Activated T-cell treated with anti-CD3 and anti-CD28 coated beads for 24 hours (primary cell): Measurements from ENCODE around the gene DOCK4.

Experiments
- DNase-seq: peaks from one replicate; pipeline ENCODE4 v3.0.0-alpha.2; 2020; ENCODE audit warnings: low read depth

The DOCK4 gene

GRCh38 chr7:111858331-111858730, 347.9 kb downstream of the DOCK4 start:
- no peak for DNase-seq

GRCh38 chr7:111855842-111856227, 350.4 kb downstream of the DOCK4 start:
- DNase-seq: no peak

GRCh38 chr7:111855161-111855841, 350.9 kb downstream of the DOCK4 start:
- DNase-seq: no peak

- no peak for DNase-seq
Observed at GRCh38 chr7:111853201-111853990, 352.8 kb downstream of the DOCK4 start.

- DNase-seq: no peak
Observed at GRCh38 chr7:111852081-111852480, 354.1 kb downstream of the DOCK4 start.

- DNase-seq: no peak
Observed at GRCh38 chr7:111846898-111847297, 359.3 kb downstream of the DOCK4 start.

- no peak for DNase-seq
Observed at GRCh38 chr7:111845853-111846252, 360.3 kb downstream of the DOCK4 start.

GRCh38 chr7:111844904-111845671, 361.1 kb downstream of the DOCK4 start:
- DNase-seq: no peak

GRCh38 chr7:111842491-111842890, 363.7 kb downstream of the DOCK4 start:
- no peak for DNase-seq

GRCh38 chr7:111841596-111842205, 364.5 kb downstream of the DOCK4 start:
- no peak for DNase-seq

GRCh38 chr7:111840528-111840927, 365.7 kb downstream of the DOCK4 start:
- DNase-seq: no peak

- no peak for DNase-seq
Observed at GRCh38 chr7:111839261-111839660, 366.9 kb downstream of the DOCK4 start.

- DNase-seq: no peak
Observed at GRCh38 chr7:111836592-111836991, 369.6 kb downstream of the DOCK4 start.

- no peak for DNase-seq
Observed at GRCh38 chr7:111835066-111835465, 371.1 kb downstream of the DOCK4 start.

- no peak for DNase-seq
Observed at GRCh38 chr7:111834367-111834766, 371.8 kb downstream of the DOCK4 start.

GRCh38 chr7:111833466-111833865, 372.7 kb downstream of the DOCK4 start:
- DNase-seq: no peak

- no peak for DNase-seq
Observed at GRCh38 chr7:111832174-111832573, 374.0 kb downstream of the DOCK4 start.

- DNase-seq: no peak
Observed at GRCh38 chr7:111829221-111829620, 377.0 kb downstream of the DOCK4 start.

- no peak for DNase-seq
Observed at GRCh38 chr7:111827863-111828504, 378.2 kb downstream of the DOCK4 start.

- no peak for DNase-seq
Observed at GRCh38 chr7:111825046-111825445, 381.2 kb downstream of the DOCK4 start.

GRCh38 chr7:111823826-111824225, 382.4 kb downstream of the DOCK4 start:
- DNase-seq: no peak

- DNase-seq: no peak
Observed at GRCh38 chr7:111821046-111821445, 385.2 kb downstream of the DOCK4 start.
